ENCODE results near the gene SDF4. TPM values are rescaled to one million over a fixed set of nuclear protein-coding genes. Genes with fewer than 3 reads are reported as not detected.

Gene SDF4
- total RNA-seq, 2 donors from 2014 or later: 85.9 to 95.6 TPM

DNA sequence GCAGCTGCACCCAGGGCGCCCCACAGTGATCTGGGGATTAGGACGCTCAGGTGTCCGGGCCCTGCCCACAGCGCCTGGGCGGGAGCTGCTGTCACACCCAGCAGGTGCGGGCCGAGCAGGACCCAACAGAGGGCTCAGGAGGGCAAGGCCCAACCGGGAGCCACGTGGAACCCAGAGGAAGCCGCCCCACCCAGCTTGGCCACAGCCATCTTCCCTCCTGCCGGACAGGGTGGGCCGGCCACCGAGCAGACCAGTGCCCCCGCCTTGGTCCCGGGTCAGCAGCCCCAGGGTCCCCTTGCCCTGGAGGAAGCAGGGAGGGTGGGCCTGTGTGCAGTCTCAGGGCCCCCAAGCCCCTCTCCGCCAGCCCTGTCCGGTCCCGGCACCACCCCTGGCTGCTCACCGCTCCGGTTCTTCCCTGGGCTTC lies 64.4 kb downstream of the SDF4 start:
- DNase-seq: peak; percentile 47
- no peak overlapping the region for H3K9ac ChIP-seq (ENCODE audit: extremely low read depth, low read length, poor library complexity, severe bottlenecking)
- H3K36me3 Mint-ChIP-seq (ENCODE audit: low read depth): no peaks in the 10 kb centered on the region
- TF ChIP-seq, protein P1, sequence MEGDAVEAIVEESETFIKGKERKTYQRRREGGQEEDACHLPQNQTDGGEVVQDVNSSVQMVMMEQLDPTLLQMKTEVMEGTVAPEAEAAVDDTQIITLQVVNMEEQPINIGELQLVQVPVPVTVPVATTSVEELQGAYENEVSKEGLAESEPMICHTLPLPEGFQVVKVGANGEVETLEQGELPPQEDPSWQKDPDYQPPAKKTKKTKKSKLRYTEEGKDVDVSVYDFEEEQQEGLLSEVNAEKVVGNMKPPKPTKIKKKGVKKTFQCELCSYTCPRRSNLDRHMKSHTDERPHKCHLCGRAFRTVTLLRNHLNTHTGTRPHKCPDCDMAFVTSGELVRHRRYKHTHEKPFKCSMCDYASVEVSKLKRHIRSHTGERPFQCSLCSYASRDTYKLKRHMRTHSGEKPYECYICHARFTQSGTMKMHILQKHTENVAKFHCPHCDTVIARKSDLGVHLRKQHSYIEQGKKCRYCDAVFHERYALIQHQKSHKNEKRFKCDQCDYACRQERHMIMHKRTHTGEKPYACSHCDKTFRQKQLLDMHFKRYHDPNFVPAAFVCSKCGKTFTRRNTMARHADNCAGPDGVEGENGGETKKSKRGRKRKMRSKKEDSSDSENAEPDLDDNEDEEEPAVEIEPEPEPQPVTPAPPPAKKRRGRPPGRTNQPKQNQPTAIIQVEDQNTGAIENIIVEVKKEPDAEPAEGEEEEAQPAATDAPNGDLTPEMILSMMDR (conservative IDR thresholded peaks at IDR 0.05): no peak
- no peaks in the 10 kb centered on the region for H3K36me3 ChIP-seq (ENCODE audit: control insufficient read depth, insufficient read depth, low read length)
- no peaks in the 10 kb centered on the region for H3K27me3 ChIP-seq (ENCODE audit: control insufficient read depth, insufficient read depth, low read length, poor library complexity, severe bottlenecking)
- H3K4me1 Mint-ChIP-seq: peaks cover 7% of the 10 kb centered on the region
- no peak overlapping the region for H3K4me3 Mint-ChIP-seq
- peaks cover 7% of the 10 kb centered on the region for H3K27me3 Mint-ChIP-seq (ENCODE audit: insufficient read depth)
- WGBS, 2 experiments (ENCODE audit: insufficient coverage in 1 of 2, insufficient read length in 1 of 2): 91 to 96% methylated on average over 8 to 20 of the region's 20 CpGs
- H3K4me1 ChIP-seq (ENCODE audit: control insufficient read depth, insufficient read depth, low read length): no peaks in the 10 kb centered on the region
- H3K9me3 Mint-ChIP-seq: no peaks in the 10 kb centered on the region
- H3K27ac Mint-ChIP-seq: no peak overlapping the region
- H3K9me3 ChIP-seq (ENCODE audit: control insufficient read depth, low read length): no peaks in the 10 kb centered on the region
- H3K4me3 ChIP-seq (ENCODE audit: low read length): no peak overlapping the region
- no peak overlapping the region for H3K27ac ChIP-seq (ENCODE audit: low read depth, low read length)

Small RNA genes lying within 50 kb of the gene (microRNA-seq; reads per million reads assigned to microRNA genes)
- gene MIR200A (ENCODE audit: borderline microRNAs expressed) (65.7 reads per million, percentile 70 among the genes with 10 or more reads in this experiment), gene MIR200B (ENCODE audit: borderline microRNAs expressed) (749 reads per million, percentile 93 among the genes with 10 or more reads in this experiment), gene MIR429 (ENCODE audit: borderline microRNAs expressed) (123 reads per million, percentile 76 among the genes with 10 or more reads in this experiment)

Other genes with a start within 250 kb of the SDF4 start
- not detected for gene PERM1, start 249.9 kb downstream of the SDF4 start, total RNA-seq
- 10 to 100 TPM; 16.1 to 19.7 TPM for gene HES4, start 231.9 kb downstream of the SDF4 start, total RNA-seq
- 10 to 100 TPM; 46.6 to 48.4 TPM for gene ISG15, start 218.5 kb downstream of the SDF4 start, total RNA-seq
- gene AGRN, start 211.9 kb downstream of the SDF4 start, total RNA-seq: 100 to 1,000 TPM; 269 to 288 TPM
- gene RNF223, start 157.7 kb downstream of the SDF4 start, total RNA-seq: not detected
- 10 to 100 TPM; 23.1 to 29.5 TPM for gene C1orf159, start 115.9 kb downstream of the SDF4 start, total RNA-seq
- gene TTLL10, start 58.1 kb downstream of the SDF4 start, total RNA-seq: 1 to 10 TPM in 1 of 2 donors, under 1 TPM in 1; 0.93 to 1.2 TPM
- gene TNFRSF18, start 25.4 kb downstream of the SDF4 start, total RNA-seq: 1 to 10 TPM in 1 of 2 donors, under 1 TPM in 1; 0.95 to 1.7 TPM
- under 1 TPM in 1 of 2 donors, not detected in 1; 0.20 TPM for gene TNFRSF4, start 17.8 kb downstream of the SDF4 start, total RNA-seq
- 10 to 100 TPM; 24.8 to 31.5 TPM for gene B3GALT6, start 236 bp upstream of the SDF4 start, total RNA-seq
- 10 to 100 TPM in 1 of 2 donors, 1 to 10 TPM in 1; 8.1 to 13.5 TPM for gene C1QTNF12, start 14.7 kb upstream of the SDF4 start, total RNA-seq
- gene UBE2J2, start 41.9 kb upstream of the SDF4 start, total RNA-seq: 10 to 100 TPM; 69.9 to 72.7 TPM
- gene SCNN1D, start 48.4 kb upstream of the SDF4 start, total RNA-seq: 1 to 10 TPM; 5.4 TPM
- gene ACAP3, start 75.9 kb upstream of the SDF4 start, total RNA-seq: 10 to 100 TPM; 36.8 to 43.5 TPM
- gene PUSL1, start 76.6 kb upstream of the SDF4 start, total RNA-seq: 10 to 100 TPM; 21.7 to 23.8 TPM
- gene INTS11, start 92.7 kb upstream of the SDF4 start, total RNA-seq: 100 to 1,000 TPM; 146 to 153 TPM
- 10 to 100 TPM; 12.0 to 13.6 TPM for gene CPTP, start 92.8 kb upstream of the SDF4 start, total RNA-seq
- gene TAS1R3, start 99.3 kb upstream of the SDF4 start, total RNA-seq: under 1 TPM; 0.09 to 0.35 TPM
- gene DVL1, start 117.4 kb upstream of the SDF4 start, total RNA-seq: 10 to 100 TPM; 71.9 to 73.3 TPM
- 10 to 100 TPM; 28.3 to 29.2 TPM for gene MXRA8, start 126.6 kb upstream of the SDF4 start, total RNA-seq
- 100 to 1,000 TPM; 159 to 162 TPM for gene AURKAIP1, start 143.2 kb upstream of the SDF4 start, total RNA-seq
- 100 to 1,000 TPM; 187 to 244 TPM for gene CCNL2, start 167.3 kb upstream of the SDF4 start, total RNA-seq
- gene MRPL20, start 175.3 kb upstream of the SDF4 start, total RNA-seq: 100 to 1,000 TPM; 109 to 129 TPM
- gene ANKRD65, start 189.3 kb upstream of the SDF4 start, total RNA-seq: 1 to 10 TPM; 1.6 TPM
- 10 to 100 TPM; 12.7 to 17.4 TPM for gene VWA1, start 203.7 kb upstream of the SDF4 start, total RNA-seq
- gene ATAD3C, start 217.7 kb upstream of the SDF4 start, total RNA-seq: under 1 TPM; 0.55 TPM
- 10 to 100 TPM; 41.8 to 47.4 TPM for gene ATAD3B, start 239.8 kb upstream of the SDF4 start, total RNA-seq

All from endodermal cell (in vitro differentiated cells).